B cell (primary cell): ENCODE measurements around the gene HDLBP.

ENCODE experiments used
- EZH2 ChIP-seq: IDR thresholded peaks from 2 replicates; pipeline ENCODE4 v1.6.1; 2012; ENCODE audit warnings: borderline replicate concordance, low read depth, mild to moderate bottlenecking, moderate library complexity, low read length; ENCODE audit not compliant: insufficient read depth, poor library complexity, severe bottlenecking
- TF ChIP-seq, protein P1 (sequence below): fragments of 200-600 bp; IDR thresholded peaks from one replicate; pipeline ENCODE4 v1.8.0; 2022; ENCODE audit warnings: antibody characterized with exemption, mild to moderate bottlenecking

DNA sequence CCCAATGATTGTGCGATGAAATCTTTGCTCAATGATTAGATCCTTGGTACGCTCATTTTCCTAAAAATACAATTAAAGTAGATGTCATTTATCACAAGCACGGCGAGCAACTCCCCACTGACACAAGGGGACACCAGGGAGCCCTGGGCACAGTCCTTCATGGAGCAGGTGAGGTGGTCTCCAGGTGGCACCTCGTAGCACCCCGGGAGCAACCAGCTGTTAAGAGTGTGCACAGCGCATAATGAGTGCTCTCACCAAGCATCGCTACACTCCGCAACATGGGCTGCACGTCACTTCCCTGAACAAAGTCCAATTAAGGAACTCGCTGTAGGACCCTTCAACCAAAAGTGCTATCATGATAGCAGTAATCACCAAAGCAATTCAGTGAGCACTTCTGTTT, 67.2 kb downstream of the HDLBP start:
- TF ChIP-seq, protein P1, sequence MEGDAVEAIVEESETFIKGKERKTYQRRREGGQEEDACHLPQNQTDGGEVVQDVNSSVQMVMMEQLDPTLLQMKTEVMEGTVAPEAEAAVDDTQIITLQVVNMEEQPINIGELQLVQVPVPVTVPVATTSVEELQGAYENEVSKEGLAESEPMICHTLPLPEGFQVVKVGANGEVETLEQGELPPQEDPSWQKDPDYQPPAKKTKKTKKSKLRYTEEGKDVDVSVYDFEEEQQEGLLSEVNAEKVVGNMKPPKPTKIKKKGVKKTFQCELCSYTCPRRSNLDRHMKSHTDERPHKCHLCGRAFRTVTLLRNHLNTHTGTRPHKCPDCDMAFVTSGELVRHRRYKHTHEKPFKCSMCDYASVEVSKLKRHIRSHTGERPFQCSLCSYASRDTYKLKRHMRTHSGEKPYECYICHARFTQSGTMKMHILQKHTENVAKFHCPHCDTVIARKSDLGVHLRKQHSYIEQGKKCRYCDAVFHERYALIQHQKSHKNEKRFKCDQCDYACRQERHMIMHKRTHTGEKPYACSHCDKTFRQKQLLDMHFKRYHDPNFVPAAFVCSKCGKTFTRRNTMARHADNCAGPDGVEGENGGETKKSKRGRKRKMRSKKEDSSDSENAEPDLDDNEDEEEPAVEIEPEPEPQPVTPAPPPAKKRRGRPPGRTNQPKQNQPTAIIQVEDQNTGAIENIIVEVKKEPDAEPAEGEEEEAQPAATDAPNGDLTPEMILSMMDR = no peak
- TF ChIP-seq EZH2 = no peak
